Mucosa of descending colon (tissue), 3 donors: ENCODE results near the gene ANKS1B. TPM values are rescaled to one million over a fixed set of nuclear protein-coding genes. Genes with fewer than 3 reads are reported as not detected.

ENCODE experiments used
- ATAC-seq: fragments of 200-7000 bp; cut with Tn5 transposase; one replicate; pipeline ENCODE4 v1.9.1; 2020; ENCODE audit warnings: mild to moderate bottlenecking, moderate library complexity
- DNase-seq, 3 donors: peaks; one replicate each; pipeline ENCODE4 v3.0.0-alpha.2; 2020
- H3K36me3 ChIP-seq: fragments of 200-600 bp; one replicate; pipeline ENCODE4 v1.8.0; 2021; ENCODE audit warnings: low read depth, mild to moderate bottlenecking
- H3K4me1 ChIP-seq: fragments of 200-600 bp; one replicate; pipeline ENCODE4 v1.8.0; 2021; ENCODE audit warnings: low read depth, mild to moderate bottlenecking
- H3K4me3 ChIP-seq: fragments of 200-600 bp; one replicate; pipeline ENCODE4 v1.8.0; 2021; ENCODE audit warnings: mild to moderate bottlenecking
- H3K9me3 ChIP-seq: fragments of 200-600 bp; one replicate; pipeline ENCODE4 v1.8.0; 2021; ENCODE audit warnings: mild to moderate bottlenecking
- intact Hi-C, 2 donors: fragments of 100-400 bp; cut with DNase I in 1 of 2; cut with micrococcal nuclease in 1 of 2; formaldehyde crosslinking; loops; one replicate each; pipeline versions ENCODE4 v1.11.0 to v1.11.1; 2022; cut with DNase I, micrococcal nuclease
- total RNA-seq, 3 donors: library from RNA; stranded (reverse); fragmentation: NEBNext Ultra II Directional in 2 of 3; extraction: Animal tissue kit (Norgen Biotek cat#: 25700) in 2 of 3; gene quantifications; one replicate each; pipeline versions ENCODE4 v1.2.1 to v1.2.4, GENCODE V29; 2021 to 2023
- TF ChIP-seq, protein P1 (sequence below): fragments of 200-600 bp; IDR thresholded peaks from one replicate; pipeline ENCODE4 v1.8.0; 2022; ENCODE audit warnings: antibody characterized with exemption, mild to moderate bottlenecking
- donor health status: DM: no; HTN: no; CAD: no; lungs with moderate emphysema.
- donor health status: DM: no; HTN: no; CAD: no.
- donor health status: DM: no; HTN: yes; CAD: no.

The ANKS1B gene
- total RNA-seq, 3 donors from 2014 or later = 1.1 to 22.2 (median 2.3) TPM

DNA sequence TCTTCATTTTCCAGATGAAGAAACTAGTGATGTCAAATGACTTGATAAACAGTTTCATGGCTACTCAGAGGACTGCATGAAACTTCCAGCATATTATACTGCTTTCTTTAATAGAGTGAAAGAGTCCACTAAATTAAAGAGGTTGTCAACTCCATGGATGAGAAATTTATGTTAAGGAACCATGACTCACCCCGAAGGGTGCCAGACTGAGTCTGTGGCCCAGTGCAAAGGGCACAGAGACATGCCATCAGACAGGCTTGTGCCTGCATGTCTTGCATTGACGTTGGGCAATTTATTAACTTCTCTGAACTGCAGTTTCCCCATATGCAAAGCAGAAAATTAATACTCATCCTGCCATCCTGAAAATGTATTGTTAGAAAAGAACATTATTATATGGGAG lies 957.3 kb downstream of the ANKS1B start:
- DNase-seq (no peak), ATAC-seq (no peak)
- intact Hi-C loops = no loop called here
- TF ChIP-seq, protein P1, sequence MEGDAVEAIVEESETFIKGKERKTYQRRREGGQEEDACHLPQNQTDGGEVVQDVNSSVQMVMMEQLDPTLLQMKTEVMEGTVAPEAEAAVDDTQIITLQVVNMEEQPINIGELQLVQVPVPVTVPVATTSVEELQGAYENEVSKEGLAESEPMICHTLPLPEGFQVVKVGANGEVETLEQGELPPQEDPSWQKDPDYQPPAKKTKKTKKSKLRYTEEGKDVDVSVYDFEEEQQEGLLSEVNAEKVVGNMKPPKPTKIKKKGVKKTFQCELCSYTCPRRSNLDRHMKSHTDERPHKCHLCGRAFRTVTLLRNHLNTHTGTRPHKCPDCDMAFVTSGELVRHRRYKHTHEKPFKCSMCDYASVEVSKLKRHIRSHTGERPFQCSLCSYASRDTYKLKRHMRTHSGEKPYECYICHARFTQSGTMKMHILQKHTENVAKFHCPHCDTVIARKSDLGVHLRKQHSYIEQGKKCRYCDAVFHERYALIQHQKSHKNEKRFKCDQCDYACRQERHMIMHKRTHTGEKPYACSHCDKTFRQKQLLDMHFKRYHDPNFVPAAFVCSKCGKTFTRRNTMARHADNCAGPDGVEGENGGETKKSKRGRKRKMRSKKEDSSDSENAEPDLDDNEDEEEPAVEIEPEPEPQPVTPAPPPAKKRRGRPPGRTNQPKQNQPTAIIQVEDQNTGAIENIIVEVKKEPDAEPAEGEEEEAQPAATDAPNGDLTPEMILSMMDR = no peak
- no peaks in the 10 kb centered on the region for H3K36me3 ChIP-seq
- no peaks in the 10 kb centered on the region for H3K9me3 ChIP-seq
- no peak overlapping the region for H3K4me3 ChIP-seq
- no peaks in the 10 kb centered on the region for H3K4me1 ChIP-seq

DNA sequence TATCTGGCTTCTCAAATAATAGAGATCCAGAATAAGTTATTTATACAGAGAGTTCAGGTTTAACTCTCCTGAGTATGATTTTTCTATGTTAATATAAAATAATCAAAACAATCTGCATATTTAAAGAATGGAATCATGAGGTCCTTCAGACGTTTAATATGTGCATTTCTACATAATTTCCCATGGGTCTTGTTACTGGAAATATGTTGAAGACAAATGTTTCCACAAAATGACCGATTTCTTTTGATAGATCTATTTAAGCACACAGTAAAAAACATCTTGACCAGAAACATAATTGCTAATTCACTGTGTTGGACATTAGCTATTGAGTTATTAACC lies 957.7 kb downstream of the ANKS1B start:
- no peak overlapping the region for H3K4me3 ChIP-seq
- ATAC-seq (no peak), DNase-seq (no peak)
- no peaks in the 10 kb centered on the region for H3K9me3 ChIP-seq
- TF ChIP-seq, protein P1 = no peak
- no peaks in the 10 kb centered on the region for H3K36me3 ChIP-seq
- no peaks in the 10 kb centered on the region for H3K4me1 ChIP-seq
- intact Hi-C loops = no loop called here

DNA sequence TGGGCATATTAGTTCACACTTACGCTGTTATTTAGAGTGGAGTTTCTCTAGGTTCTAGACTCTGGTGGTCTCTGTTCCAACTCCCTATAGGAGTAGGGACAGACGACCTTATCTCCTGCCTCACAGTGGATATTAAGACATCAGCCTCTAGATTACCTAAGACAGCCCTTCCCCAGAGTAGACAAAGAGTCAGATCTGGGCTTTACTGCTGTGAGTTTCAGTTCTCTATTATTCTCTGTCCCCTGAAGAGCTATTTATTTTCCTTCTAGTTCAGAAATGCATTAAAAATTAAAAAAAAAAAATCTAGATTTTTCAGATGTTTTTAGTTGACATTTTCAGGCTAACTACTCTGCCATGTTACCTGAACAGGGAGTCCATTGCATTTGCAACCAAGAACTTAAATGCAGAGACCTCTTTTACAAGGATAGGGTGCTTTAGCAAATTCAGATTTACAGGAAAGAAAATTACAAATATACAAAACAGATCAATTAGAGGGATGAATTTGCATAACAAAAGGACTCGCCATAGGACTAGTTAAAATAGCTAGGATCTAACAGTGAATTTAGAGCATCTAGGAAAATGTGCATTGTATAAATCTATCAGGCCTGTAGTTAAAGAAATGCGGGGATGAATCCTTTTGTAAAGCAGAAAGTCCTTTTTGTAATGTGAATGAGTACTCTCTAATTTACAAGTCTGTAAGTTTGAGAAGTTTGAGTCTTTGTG lies 958.2 kb downstream of the ANKS1B start:
- no peaks in the 10 kb centered on the region for H3K36me3 ChIP-seq
- intact Hi-C loops = no loop called here
- TF ChIP-seq, protein P1 = no peak
- no peaks in the 10 kb centered on the region for H3K4me1 ChIP-seq
- ATAC-seq = no peak
- no peak overlapping the region for H3K4me3 ChIP-seq
- no peak for DNase-seq
- no peaks in the 10 kb centered on the region for H3K9me3 ChIP-seq

DNA sequence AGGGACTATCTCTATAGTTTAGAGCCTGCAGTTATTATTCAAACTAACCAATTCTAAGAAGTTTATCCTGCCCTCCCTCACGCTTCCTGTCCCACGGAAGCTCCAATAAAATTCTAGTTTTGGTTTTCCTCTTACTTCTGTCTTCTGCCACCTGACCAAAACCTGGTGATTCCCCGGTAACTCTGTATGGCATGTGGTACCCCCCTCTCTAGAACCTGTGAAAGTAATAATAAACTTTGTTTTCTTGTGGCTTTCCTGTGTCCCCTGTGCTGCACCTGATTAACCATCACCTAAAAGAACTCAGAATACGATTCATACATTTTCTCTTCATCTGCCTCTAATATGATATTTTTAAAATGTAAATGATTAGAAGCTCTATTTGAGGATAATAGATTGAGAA lies 959.9 kb downstream of the ANKS1B start:
- ATAC-seq (no peak), DNase-seq (no peak)
- Histone ChIP-seq H3K4me1 (no peaks in the 10 kb centered on the region), H3K36me3 (no peaks in the 10 kb centered on the region), H3K9me3 (no peaks in the 10 kb centered on the region), H3K4me3 (no peak overlapping the region)
- TF ChIP-seq, protein P1 = no peak
- intact Hi-C loops = no loop called here

DNA sequence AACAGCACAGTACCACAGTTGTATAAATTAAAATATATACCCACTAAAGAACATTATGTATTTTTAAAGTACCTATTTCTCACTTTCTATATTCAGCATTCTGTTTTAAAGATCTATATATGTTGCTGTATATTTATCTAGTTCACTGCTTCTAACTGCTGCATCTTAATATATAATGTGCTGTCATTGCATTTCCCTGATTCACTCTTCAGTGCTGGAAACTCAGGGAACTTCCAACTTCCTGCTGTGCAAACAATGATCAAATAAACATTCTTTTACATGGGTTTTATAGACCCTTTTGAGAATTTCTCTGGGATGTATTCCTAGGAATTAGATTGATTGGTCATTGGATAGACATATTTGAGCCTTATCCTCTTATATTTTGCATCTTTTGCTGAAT lies 960.5 kb downstream of the ANKS1B start:
- Histone ChIP-seq H3K36me3 (no peaks in the 10 kb centered on the region), H3K9me3 (no peaks in the 10 kb centered on the region), H3K4me3 (no peak overlapping the region), H3K4me1 (no peaks in the 10 kb centered on the region)
- TF ChIP-seq, protein P1 = no peak
- no peak for ATAC-seq
- DNase-seq = no peak
- intact Hi-C loops = no loop called here

DNA sequence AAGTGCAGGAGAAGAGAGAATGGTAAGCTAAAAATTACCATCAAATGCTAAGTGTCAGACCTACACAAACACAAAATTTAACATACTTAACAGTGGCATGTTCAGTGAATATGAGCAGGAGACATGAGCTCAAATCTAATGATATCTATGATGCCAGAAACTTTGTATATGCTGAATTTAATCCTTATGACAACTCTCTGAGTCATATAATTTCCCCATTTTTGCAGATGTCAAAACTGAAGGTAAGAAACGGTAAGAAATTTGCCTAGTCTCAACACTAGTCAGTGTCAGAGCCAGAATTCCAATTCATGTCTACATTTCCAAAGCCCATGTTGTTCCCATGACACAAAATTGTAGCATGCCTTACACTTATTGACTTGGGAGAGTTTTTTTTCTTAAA lies 963.9 kb downstream of the ANKS1B start:
- H3K36me3 ChIP-seq = no peaks in the 10 kb centered on the region
- DNase-seq = no peak
- no peaks in the 10 kb centered on the region for H3K9me3 ChIP-seq
- H3K4me1 ChIP-seq = no peaks in the 10 kb centered on the region
- H3K4me3 ChIP-seq = no peak overlapping the region
- TF ChIP-seq, protein P1 = no peak
- no peak for ATAC-seq
- intact Hi-C loops = no loop called here
